Measurements from ENCODE around the gene OR4K13.

OR4K13 gene

DNA sequence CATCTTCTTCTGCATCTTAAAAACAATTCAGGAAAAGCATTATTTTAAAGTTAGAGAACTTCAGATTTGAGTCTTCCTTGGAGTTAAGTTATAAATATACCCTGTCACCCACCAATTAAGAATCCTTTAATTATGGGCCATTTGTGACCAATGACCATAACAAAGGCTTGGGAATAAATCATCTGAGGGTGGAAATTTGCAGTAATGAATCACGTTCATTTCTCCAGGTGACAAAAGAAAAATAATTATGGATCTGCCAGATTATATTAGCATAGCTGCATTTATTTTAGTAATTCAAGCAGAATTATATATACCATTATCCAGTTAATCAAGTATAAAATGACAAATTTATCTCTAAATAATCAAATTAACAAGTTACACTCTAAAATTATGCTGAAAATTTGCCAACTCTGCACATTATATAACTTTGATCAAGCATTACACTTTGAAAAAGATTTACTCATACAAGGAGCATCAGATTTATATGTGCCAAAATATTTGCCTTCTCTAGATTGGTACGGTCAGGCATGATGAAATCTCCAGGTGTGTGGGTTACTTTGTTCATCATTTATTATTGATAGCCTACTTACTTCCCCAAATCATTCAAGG, 16.5 kb downstream of the OR4K13 start, which contains the start of gene OR4K14:
OR4K14 (minus strand) TSS at position 51 of the 609 bp plus-strand sequence. CDS start 4,114 bp downstream, outside the sequence.
- Histone ChIP-seq H3K27me3 (ENCODE audit: low read length) (no peaks in the 10 kb centered on the region), H2AFZ (ENCODE audit: low read depth, low read length, severe bottlenecking) (no peak within 1 kb of the TSS), H3K4me2 (ENCODE audit: low read depth, low read length, poor library complexity, severe bottlenecking) (no peak within 1 kb of the TSS), H3K4me3 (ENCODE audit: insufficient read depth, low read length, poor library complexity, severe bottlenecking) (no peak within 1 kb of the TSS), H3K9ac (ENCODE audit: low read length) (no peak within 1 kb of the TSS), H3K9me2 (replicated peaks; ENCODE audit: insufficient read depth, low read length) (no peaks in the 10 kb centered on the region), H3K79me2 (ENCODE audit: insufficient read depth, low read length) (no peaks in the 10 kb centered on the region), H3K36me3 (ENCODE audit: low read length) (no peaks in the 10 kb centered on the region), H3F3A (ENCODE audit: insufficient read depth) (no peaks in the 10 kb centered on the region), H3K9me3 (ENCODE audit: insufficient read depth, low read length) (peaks cover 1% of the 10 kb centered on the region; the same call in 1 of the 2 replicates), H4K20me1 (ENCODE audit: low read depth, low read length) (no peaks in the 10 kb centered on the region), H3K27ac (ENCODE audit: low read depth, low read length) (no peak within 1 kb of the TSS)
- TF ChIP-seq CTCF (IDR thresholded peaks at IDR 0.05; ENCODE audit: insufficient read depth, low read length, poor library complexity, severe bottlenecking) (no peak), EZH2phosphoT487 (conservative IDR thresholded peaks at IDR 0.05; ENCODE audit: low read length) (no peak)

- Histone ChIP-seq H3K36me3 (ENCODE audit: low read length) (no peaks in the 10 kb centered on the region), H3K27ac (ENCODE audit: low read depth, low read length) (no peak overlapping the region), H3K79me2 (ENCODE audit: insufficient read depth, low read length) (no peaks in the 10 kb centered on the region), H3K9ac (ENCODE audit: low read length) (no peak overlapping the region), H3K27me3 (ENCODE audit: low read length) (no peaks in the 10 kb centered on the region), H3K4me2 (ENCODE audit: low read depth, low read length, poor library complexity, severe bottlenecking) (no peak overlapping the region), H3K4me3 (ENCODE audit: insufficient read depth, low read length, poor library complexity, severe bottlenecking) (no peak overlapping the region), H4K20me1 (ENCODE audit: low read depth, low read length) (no peaks in the 10 kb centered on the region), H3K9me2 (replicated peaks; ENCODE audit: insufficient read depth, low read length) (no peaks in the 10 kb centered on the region), H3F3A (ENCODE audit: insufficient read depth) (no peaks in the 10 kb centered on the region), H3K9me3 (ENCODE audit: insufficient read depth, low read length) (no peaks in the 10 kb centered on the region), H2AFZ (ENCODE audit: low read depth, low read length, severe bottlenecking) (no peak overlapping the region)
- TF ChIP-seq EZH2phosphoT487 (conservative IDR thresholded peaks at IDR 0.05; ENCODE audit: low read length) (no peak), CTCF (IDR thresholded peaks at IDR 0.05; ENCODE audit: insufficient read depth, low read length, poor library complexity, severe bottlenecking) (no peak)
These were observed 27.7 kb downstream of the OR4K13 start for GRCh38 chr14:20008156-20008555.

- H3K79me2 ChIP-seq (ENCODE audit: insufficient read depth, low read length) = no peaks in the 10 kb centered on the region
- no peak overlapping the region for H3K4me3 ChIP-seq (ENCODE audit: insufficient read depth, low read length, poor library complexity, severe bottlenecking)
- no peaks in the 10 kb centered on the region for H4K20me1 ChIP-seq (ENCODE audit: low read depth, low read length)
- H3K4me2 ChIP-seq (ENCODE audit: low read depth, low read length, poor library complexity, severe bottlenecking) = no peak overlapping the region
- no peaks in the 10 kb centered on the region for H3K9me3 ChIP-seq (ENCODE audit: insufficient read depth, low read length)
- no peaks in the 10 kb centered on the region for H3K27me3 ChIP-seq (ENCODE audit: low read length)
- no peaks in the 10 kb centered on the region for H3F3A ChIP-seq (ENCODE audit: insufficient read depth)
- no peak for TF ChIP-seq EZH2phosphoT487 (conservative IDR thresholded peaks at IDR 0.05; ENCODE audit: low read length)
- TF ChIP-seq CTCF (IDR thresholded peaks at IDR 0.05; ENCODE audit: insufficient read depth, low read length, poor library complexity, severe bottlenecking) = no peak
- H3K9me2 ChIP-seq (replicated peaks; ENCODE audit: insufficient read depth, low read length) = no peaks in the 10 kb centered on the region
- no peak overlapping the region for H3K9ac ChIP-seq (ENCODE audit: low read length)
- no peak overlapping the region for H2AFZ ChIP-seq (ENCODE audit: low read depth, low read length, severe bottlenecking)
- no peaks in the 10 kb centered on the region for H3K36me3 ChIP-seq (ENCODE audit: low read length)
- no peak overlapping the region for H3K27ac ChIP-seq (ENCODE audit: low read depth, low read length)
These were observed 33.5 kb downstream of the OR4K13 start for GRCh38 chr14:20002319-20002718.
